HUDEP-2 (cell line): ENCODE measurements around the gene CENPO.
"Not testable (repeated sequence)": the region's sequence is repeated elsewhere in the genome, so short reads cannot be mapped to it uniquely, and the experiment has no call there.

Experiments used
- DNase-seq, 76 experiments: peaks; one replicate each; lab custom pipeline; 2025; ENCODE audit not compliant: unreplicated experiment in 76 of 76; lab: John Stamatoyannopoulos, UW

Gene CENPO

DNA sequence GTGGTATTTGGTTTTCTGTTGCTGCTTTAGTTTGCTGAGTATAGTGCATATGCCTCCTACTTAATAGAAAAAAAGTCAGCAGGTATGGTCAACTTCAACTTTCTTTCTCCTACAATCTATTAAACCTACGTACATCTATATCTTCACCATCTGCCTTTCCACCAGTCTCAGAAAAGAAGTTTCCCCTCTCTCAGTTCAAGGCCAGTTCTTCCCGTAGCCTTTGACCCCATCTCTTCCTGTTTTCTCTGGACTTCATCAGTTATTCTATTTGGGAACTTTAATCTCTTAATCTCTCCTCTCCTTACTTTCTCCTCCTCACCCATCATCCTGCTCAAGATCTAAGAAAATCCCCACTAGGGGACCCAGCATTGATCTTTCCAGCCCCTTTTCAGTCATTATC, 5.7 kb upstream of the CENPO start:
- DNase-seq, result no peak

DNA sequence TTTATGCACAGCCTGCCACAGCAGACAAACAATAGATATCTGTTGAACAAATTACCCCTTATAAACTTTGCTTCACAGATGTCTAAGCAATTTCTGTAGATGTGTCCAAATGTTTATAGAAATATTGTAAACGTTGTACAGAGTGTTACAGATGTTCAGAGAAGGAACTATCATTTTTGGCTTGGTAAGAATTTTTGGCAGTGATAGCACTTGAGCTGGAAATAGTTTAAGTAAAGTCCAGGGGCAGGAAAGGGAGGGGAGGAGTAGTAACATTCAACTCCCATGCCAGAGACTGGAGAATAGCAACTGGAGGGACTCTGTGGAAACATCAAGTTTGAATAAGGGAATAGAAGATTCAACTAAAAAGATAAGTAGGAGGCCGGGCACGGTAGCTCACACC, 4.4 kb upstream of the CENPO start:
- no peak for DNase-seq

GRCh38 chr2:24791452-24791851, 1.8 kb upstream of the CENPO start:
- DNase-seq, result no peak

- no peak for DNase-seq
Observed at GRCh38 chr2:24792542-24792873, 717 bp upstream of the CENPO start.

DNA sequence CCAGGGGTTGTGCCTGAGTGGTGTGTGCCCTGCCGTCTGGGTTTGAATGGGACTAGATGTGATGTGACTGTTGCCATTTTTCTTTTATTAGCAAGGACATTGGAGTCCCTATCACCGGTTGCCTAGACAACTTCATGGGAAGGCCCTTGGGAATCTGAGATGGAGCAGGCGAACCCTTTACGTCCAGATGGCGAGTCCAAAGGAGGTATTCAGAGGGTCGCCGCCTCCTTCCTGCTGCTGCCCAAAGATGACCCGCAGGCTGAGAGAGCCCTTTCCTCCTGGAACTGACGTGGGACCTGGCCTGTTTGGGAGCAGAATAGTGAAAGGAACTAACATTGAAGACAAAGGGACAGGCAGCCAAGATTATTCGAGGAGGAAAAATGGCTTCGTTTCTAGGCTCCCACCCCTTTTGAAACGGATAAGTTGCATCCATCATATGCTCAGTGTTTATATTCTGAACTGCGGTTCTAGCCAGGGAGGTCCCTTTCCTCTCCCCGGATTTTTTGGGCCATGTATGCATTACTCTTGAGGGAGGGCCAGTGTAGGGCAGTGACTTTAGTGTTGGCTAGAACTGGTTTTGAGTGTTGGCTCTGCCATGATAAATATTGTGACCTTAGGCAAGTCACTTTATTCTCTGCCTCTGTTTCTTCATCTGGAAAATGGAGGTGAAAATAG, 673 bp downstream of the CENPO start:
- DNase-seq, result peak in 11 of 76 experiments; percentile 5 to 43 (median 20)

DNA sequence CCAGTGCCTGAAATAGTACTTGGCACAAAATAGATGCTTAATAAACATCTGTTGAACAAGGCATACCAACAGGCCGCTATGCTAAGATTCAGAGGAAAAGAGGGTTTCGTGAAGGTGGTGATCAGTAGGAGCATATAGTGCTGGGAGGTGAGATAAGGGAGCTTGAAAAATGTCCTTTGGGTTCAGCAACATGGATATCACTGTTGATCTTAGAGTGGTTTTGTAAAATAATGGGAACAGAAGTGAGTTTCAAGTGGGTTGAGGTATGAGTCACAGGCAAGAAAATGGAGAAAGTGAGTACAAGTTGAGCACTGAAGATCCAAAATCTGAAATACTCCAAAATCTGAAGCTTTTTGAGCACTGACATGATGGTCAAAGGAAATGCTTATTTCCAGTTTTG, 4.4 kb downstream of the CENPO start:
- peak in 16 of 76 experiments; percentile 2 to 60 (median 24) for DNase-seq

DNA sequence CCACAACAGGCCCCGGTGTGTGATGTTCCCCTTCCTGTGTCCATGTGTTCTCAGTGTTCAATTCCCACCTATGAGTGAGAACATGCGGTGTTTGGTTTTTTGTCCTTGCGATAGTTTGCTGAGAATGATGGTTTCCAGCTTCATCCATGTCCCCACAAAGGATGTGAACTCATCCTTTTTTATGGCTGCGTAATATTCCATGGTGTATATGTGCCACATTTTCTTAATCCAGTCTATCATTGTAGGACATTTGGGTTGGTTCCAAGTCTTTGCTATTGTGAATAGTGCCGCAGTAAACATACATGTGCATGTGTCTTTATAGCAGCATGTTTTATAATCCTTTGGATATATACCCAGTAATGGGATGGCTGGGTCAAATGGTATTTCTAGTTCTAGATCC, 7.3 kb downstream of the CENPO start:
- not testable (repeated sequence) for DNase-seq

GRCh38 chr2:24805811-24806660, 12.8 kb downstream of the CENPO start:
- DNase-seq, result peak in 1 of 76 experiments; percentile 17

DNA sequence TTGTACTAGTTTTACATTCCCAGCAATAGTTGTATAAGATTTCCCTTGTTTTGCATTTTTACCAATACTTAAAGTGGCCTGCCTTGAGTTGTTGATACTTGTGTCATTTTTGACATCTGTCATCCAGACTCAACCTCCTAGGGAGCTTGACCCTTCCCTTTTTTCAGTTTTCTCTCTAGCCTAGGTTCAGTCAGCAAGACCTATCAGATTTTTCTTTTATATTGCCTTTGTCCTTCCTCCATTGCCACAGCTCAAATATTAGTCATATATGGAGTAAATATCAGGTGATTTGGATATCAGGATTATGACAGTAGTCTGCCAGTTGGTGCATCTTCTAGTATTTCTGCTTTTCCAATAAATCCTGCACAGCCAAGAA, 13.4 kb downstream of the CENPO start:
- no peak for DNase-seq

GRCh38 chr2:24809316-24810007, 16.2 kb downstream of the CENPO start:
- no peak for DNase-seq

- no peak for DNase-seq
Observed at GRCh38 chr2:24813691-24814137, 20.5 kb downstream of the CENPO start.

DNA sequence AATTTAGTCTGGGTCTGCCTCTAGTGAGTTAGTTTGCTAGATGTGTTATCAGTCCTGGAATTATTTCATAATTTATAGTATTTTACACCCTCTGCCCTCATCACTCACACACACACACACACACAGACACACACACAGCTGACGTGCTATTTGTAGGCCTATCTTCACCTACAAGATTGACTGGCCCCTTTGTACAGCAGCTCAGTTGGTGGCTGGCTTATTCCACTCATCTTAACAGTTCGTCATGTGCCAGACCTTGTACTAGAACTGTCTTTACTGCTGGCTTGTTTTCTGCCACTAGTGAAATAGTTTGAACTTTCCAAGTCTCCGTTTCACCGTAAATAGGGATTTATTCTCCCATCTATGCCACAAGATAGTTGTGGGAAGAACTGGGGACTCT, 21.3 kb downstream of the CENPO start:
- no peak for DNase-seq

- no peak for DNase-seq
Observed at GRCh38 chr2:24815171-24815570, 21.9 kb downstream of the CENPO start.

- no peak for DNase-seq
Observed at GRCh38 chr2:24816404-24816803, 23.2 kb downstream of the CENPO start.

DNA sequence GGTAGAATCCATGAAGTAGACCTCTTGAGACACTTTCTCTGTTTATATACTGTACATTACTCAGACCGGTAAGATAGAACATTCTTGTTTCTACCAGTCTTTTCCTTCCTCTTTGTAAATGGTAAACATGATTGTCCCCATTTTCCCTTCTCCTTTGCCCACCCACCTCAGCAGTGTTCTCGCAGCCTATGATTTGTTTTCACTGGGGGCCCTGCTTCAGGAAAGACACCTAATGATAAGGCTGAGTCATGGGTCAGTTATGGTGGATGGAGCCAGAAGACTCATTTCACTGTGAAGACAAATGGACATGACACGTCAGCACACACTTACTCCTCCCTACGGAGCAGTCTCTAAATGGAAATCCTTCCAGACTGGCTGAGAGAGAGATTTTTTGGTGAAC, 23.7 kb downstream of the CENPO start:
- DNase-seq, result no peak

DNA sequence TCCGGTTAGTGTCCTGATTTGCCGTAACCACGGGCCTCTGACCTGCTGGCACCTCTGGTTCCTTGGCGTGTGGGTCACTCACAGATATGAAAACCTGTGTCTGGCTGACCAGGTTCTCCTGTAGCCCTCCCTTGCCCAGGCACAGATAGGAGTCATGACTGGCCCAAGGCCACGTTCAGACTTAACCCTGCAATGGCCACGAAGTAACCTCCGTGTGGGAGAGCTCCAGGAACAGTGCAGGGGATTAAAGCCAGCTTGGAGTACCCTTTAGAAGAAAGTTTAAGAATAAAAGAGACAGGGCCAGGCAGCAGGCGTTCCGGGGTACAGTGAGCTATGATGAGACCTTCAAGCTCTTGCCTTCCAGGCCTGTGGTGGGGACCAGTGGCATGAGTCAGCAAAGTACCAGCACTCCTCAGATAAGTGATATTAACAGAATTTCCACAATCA, 25.5 kb downstream of the CENPO start:
- peak in 9 of 76 experiments; percentile 7 to 52 (median 26) for DNase-seq

GRCh38 chr2:24819442-24820174, 26.4 kb downstream of the CENPO start:
- DNase-seq, result no peak

DNA sequence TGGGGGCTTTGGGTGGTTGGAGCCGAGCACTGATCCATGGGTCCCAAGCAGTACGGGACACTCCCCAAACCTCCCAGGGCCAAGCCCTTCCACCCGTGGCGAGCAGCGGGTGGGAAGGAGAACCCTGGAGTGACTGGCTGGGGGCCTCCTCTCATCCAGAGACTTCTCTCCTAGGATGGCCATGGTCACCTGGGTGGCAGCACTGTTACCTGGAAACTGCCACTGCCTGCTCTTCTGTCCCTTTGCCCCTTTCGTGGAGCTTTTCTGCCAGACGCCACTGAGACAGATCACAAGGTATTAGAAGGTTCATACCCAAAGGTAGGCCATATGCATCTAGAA, 26.9 kb downstream of the CENPO start:
- no peak for DNase-seq

DNA sequence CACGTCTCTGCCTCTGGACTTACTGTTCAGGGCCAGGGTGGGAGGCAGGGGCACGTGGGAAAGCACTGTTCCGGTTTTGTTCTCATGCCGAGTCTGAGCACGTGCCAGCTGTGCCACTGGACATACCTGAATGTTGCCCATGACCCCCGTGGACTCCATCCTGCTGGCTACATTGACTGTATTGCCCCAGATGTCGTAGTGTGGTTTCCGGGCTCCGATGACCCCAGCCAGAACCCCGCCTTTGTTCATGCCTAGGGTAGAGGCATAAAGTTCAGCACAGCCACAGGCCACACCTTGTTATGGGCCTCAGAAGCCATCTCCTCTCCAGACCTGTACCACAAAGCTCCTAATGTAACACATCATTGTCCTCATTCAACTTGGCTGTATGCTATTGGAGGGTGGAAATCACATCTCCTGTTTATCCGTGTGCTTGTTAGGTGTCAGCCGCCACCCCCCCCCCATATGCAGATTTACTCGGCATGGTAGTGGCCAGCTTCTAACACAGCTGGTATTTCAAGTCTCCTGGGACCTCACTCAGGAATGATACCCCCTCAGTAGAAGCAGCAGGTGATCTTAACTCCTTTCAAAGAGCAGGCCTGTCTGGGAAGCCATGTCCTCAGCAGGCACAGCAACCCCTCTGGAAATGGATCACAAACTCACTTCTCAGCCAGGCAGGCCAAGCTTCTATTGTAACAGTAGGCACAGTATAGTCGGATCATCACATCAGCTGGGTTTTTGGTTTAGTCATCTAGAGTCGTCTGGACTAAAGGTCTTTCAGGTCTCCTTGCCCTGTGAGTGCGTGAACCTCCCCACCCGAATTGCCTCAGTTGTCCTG, 27.6 kb downstream of the CENPO start:
- no peak for DNase-seq

DNA sequence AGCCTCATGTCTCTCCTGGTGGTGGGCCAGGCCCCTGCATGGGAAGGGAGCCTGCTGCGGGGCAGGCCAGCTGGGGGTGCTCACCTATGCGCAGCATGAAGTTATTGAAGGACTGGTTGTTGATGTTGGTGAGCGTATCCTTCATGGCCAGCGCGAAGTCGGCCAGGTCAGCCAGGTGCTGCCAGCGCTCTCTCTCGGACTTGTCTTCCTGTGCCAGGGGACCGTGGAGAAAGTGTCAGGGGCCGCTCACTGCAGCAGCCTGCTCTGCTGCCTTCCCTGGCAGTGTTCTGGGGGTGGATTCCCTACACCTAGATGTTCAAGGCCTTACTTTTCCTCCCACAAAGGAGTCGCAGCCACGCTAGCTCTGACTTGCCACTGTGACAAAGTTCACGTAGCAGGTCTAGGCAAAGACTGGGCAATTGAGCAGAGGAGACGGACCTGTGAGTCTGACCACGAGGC, 28.2 kb downstream of the CENPO start:
- DNase-seq, result no peak
